NCI-H1930 (cell line): Measurements from ENCODE around the gene AKT2.

ENCODE experiments used
- DNase-seq, 2 experiments: peaks; one replicate each; lab custom pipeline; 2025; lab: John Stamatoyannopoulos, UW

Gene AKT2

GRCh38 chr19:40273469-40274360 is 11.4 kb downstream of the AKT2 start:
- no peak for DNase-seq

GRCh38 chr19:40272261-40272660 is 12.9 kb downstream of the AKT2 start:
- no peak for DNase-seq

- DNase-seq = no peak
Observed at GRCh38 chr19:40271706-40272105, 13.4 kb downstream of the AKT2 start.

GRCh38 chr19:40270362-40271089 is 14.6 kb downstream of the AKT2 start:
- DNase-seq = no peak

- no peak for DNase-seq
Observed at GRCh38 chr19:40269216-40269940, 15.8 kb downstream of the AKT2 start.

- no peak for DNase-seq
Observed at GRCh38 chr19:40267601-40267997, 17.5 kb downstream of the AKT2 start.

GRCh38 chr19:40266912-40267600 is 18.1 kb downstream of the AKT2 start:
- DNase-seq = no peak

GRCh38 chr19:40266119-40266518 is 19.0 kb downstream of the AKT2 start:
- DNase-seq = no peak

- no peak for DNase-seq
Observed at GRCh38 chr19:40265763-40266099, 19.4 kb downstream of the AKT2 start.

- DNase-seq = no peak
Observed at GRCh38 chr19:40265055-40265762, 19.9 kb downstream of the AKT2 start.

- no peak for DNase-seq
Observed at GRCh38 chr19:40264314-40265054, 20.7 kb downstream of the AKT2 start.

GRCh38 chr19:40263440-40264313 is 21.5 kb downstream of the AKT2 start:
- DNase-seq = no peak

GRCh38 chr19:40262422-40262821 is 22.7 kb downstream of the AKT2 start:
- no peak for DNase-seq

- no peak for DNase-seq
Observed at GRCh38 chr19:40261631-40262030, 23.5 kb downstream of the AKT2 start.

GRCh38 chr19:40257096-40257517 is 28.0 kb downstream of the AKT2 start:
- DNase-seq = no peak

- DNase-seq = no peak
Observed at GRCh38 chr19:40256512-40256911, 28.6 kb downstream of the AKT2 start.

GRCh38 chr19:40255619-40256166 is 29.5 kb downstream of the AKT2 start:
- DNase-seq = no peak

GRCh38 chr19:40254714-40255418 is 30.3 kb downstream of the AKT2 start:
- no peak for DNase-seq

GRCh38 chr19:40253611-40254092 is 31.5 kb downstream of the AKT2 start:
- no peak for DNase-seq
